ENCODE measurements around the gene POU2AF3.

DNA sequence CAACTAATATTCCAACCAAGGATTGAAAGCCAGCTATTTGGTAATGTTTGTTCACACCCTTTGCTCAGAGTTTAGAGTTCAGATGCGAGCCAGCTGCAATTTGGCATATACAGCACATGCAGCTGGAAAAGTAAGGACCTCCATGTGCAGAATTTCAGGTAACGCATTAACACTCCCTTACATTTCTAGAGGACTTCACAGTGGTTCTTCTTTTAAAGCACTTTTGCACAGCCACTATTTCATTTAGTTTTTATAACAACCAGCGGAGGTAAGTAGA is 3.4 kb downstream of the POU2AF3 start:
- TF ChIP-seq, protein P1, sequence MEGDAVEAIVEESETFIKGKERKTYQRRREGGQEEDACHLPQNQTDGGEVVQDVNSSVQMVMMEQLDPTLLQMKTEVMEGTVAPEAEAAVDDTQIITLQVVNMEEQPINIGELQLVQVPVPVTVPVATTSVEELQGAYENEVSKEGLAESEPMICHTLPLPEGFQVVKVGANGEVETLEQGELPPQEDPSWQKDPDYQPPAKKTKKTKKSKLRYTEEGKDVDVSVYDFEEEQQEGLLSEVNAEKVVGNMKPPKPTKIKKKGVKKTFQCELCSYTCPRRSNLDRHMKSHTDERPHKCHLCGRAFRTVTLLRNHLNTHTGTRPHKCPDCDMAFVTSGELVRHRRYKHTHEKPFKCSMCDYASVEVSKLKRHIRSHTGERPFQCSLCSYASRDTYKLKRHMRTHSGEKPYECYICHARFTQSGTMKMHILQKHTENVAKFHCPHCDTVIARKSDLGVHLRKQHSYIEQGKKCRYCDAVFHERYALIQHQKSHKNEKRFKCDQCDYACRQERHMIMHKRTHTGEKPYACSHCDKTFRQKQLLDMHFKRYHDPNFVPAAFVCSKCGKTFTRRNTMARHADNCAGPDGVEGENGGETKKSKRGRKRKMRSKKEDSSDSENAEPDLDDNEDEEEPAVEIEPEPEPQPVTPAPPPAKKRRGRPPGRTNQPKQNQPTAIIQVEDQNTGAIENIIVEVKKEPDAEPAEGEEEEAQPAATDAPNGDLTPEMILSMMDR (IDR thresholded peaks at IDR 0.05) = no peak
- no peak for TF ChIP-seq EZH2phosphoT487 (IDR thresholded peaks at IDR 0.05)

All from neural progenitor cell (in vitro differentiated cells).